Left ventricle myocardium inferior (tissue), 1 donor: ENCODE results near the gene CPB2. TPM values are rescaled to one million over a fixed set of nuclear protein-coding genes. Genes with fewer than 3 reads are reported as not detected.

Experiments
- DNase-seq: peaks from one replicate; pipeline ENCODE4 v3.0.0-alpha.2; 2020
- H3K27ac ChIP-seq: fragments of 200-600 bp; replicated peaks from 2 replicates; pipeline ENCODE4 v1.8.0; 2021
- H3K27me3 ChIP-seq: fragments of 200-600 bp; 2 replicates; pipeline ENCODE4 v1.8.0; 2021; ENCODE audit warnings: low read depth
- H3K36me3 ChIP-seq: fragments of 200-600 bp; 2 replicates; pipeline ENCODE4 v1.8.0; 2021
- H3K4me1 ChIP-seq: fragments of 200-600 bp; 2 replicates; pipeline ENCODE4 v1.8.0; 2021
- H3K4me3 ChIP-seq: fragments of 200-600 bp; 2 replicates; pipeline ENCODE4 v1.8.0; 2021; ENCODE audit warnings: mild to moderate bottlenecking, moderate library complexity
- H3K9me3 ChIP-seq: fragments of 200-600 bp; replicated peaks from 2 replicates; pipeline ENCODE4 v1.8.0; 2021
- CTCF ChIP-seq: fragments of 200-600 bp; IDR thresholded peaks from 2 replicates; pipeline ENCODE4 v1.8.0; 2021; ENCODE audit warnings: antibody characterized with exemption, mild to moderate bottlenecking, borderline replicate concordance
- intact Hi-C: fragments of 100-400 bp; cut with micrococcal nuclease; formaldehyde crosslinking; loops from one replicate; pipeline ENCODE4 v1.11.0; 2022
- total RNA-seq: library from RNA; stranded (reverse); fragmentation: NEBNext Ultra II Directional; extraction: Animal tissue kit (Norgen Biotek cat#: 25700); gene quantifications from one replicate; pipeline ENCODE4 v1.2.1, GENCODE V29; 2021
- donor health status: DM: no; HTN: yes; CAD: no; lungs with severe emphysema.

Gene CPB2
- total RNA-seq, 1 donor from 2014 or later, result not detected

GRCh38 chr13:46057256-46058015 lies 47.4 kb downstream of the CPB2 start:
- TF ChIP-seq CTCF, result no peak
- H3K4me1 ChIP-seq, result peaks cover 13% of the 10 kb centered on the region
- no peaks in the 10 kb centered on the region for H3K36me3 ChIP-seq
- no peaks in the 10 kb centered on the region for H3K27me3 ChIP-seq
- H3K9me3 ChIP-seq, result no peaks in the 10 kb centered on the region
- no peak overlapping the region for H3K27ac ChIP-seq
- DNase-seq, result no peak
- intact Hi-C loops, result no loop called here
- H3K4me3 ChIP-seq, result no peak overlapping the region

GRCh38 chr13:46053162-46054012 lies 51.4 kb downstream of the CPB2 start:
- no peaks in the 10 kb centered on the region for H3K27me3 ChIP-seq
- DNase-seq, result no peak
- intact Hi-C loops, result no loop called here
- peak overlapping the region; percentile 85 for H3K4me3 ChIP-seq
- no peak for TF ChIP-seq CTCF
- peaks cover 46% of the 10 kb centered on the region for H3K4me1 ChIP-seq
- peak overlapping the region; percentile 91 for H3K27ac ChIP-seq
- no peaks in the 10 kb centered on the region for H3K9me3 ChIP-seq
- H3K36me3 ChIP-seq, result no peaks in the 10 kb centered on the region

GRCh38 chr13:46052319-46053161 lies 52.3 kb downstream of the CPB2 start, which contains the start of gene ZC3H13:
TSS of gene ZC3H13 (minus strand) at chr13:46052746. CDS start at chr13:46045507, 7,239 bp downstream.
- no peaks in the 10 kb centered on the region for H3K27me3 ChIP-seq
- H3K36me3 ChIP-seq, result no peaks in the 10 kb centered on the region
- DNase-seq, result peak; percentile 92
- H3K9me3 ChIP-seq, result no peaks in the 10 kb centered on the region
- H3K4me1 ChIP-seq, result peaks cover 50% of the 10 kb centered on the region
- intact Hi-C loops, result no loop called here
- H3K27ac ChIP-seq, result peak within 1 kb of the TSS; percentile 91
- peak; percentile 61 for TF ChIP-seq CTCF
- H3K4me3 ChIP-seq, result peak within 1 kb of the TSS; percentile 85

- no peak for DNase-seq
- intact Hi-C loops, result no loop called here
- no peaks in the 10 kb centered on the region for H3K9me3 ChIP-seq
- H3K4me3 ChIP-seq, result peak overlapping the region; percentile 85
- peak overlapping the region; percentile 91 for H3K27ac ChIP-seq
- H3K4me1 ChIP-seq, result peaks cover 50% of the 10 kb centered on the region
- TF ChIP-seq CTCF, result no peak
- H3K27me3 ChIP-seq, result no peaks in the 10 kb centered on the region
- H3K36me3 ChIP-seq, result no peaks in the 10 kb centered on the region
Measured at GRCh38 chr13:46051968-46052318, 52.9 kb downstream of the CPB2 start.

GRCh38 chr13:46050771-46051170 lies 54.1 kb downstream of the CPB2 start:
- H3K4me1 ChIP-seq, result peaks cover 50% of the 10 kb centered on the region
- DNase-seq, result no peak
- H3K27ac ChIP-seq, result no peak overlapping the region
- no peaks in the 10 kb centered on the region for H3K36me3 ChIP-seq
- H3K9me3 ChIP-seq, result no peaks in the 10 kb centered on the region
- H3K4me3 ChIP-seq, result peak overlapping the region; percentile 85
- H3K27me3 ChIP-seq, result no peaks in the 10 kb centered on the region
- intact Hi-C loops, result no loop called here
- no peak for TF ChIP-seq CTCF
